Right hindlimb (tissue), 1 donor: ENCODE measurements around the gene XPNPEP3.
A peak's percentile ranks its signal among the peaks of the same experiment; 100 is the strongest.
"Not testable (repeated sequence)": the region's sequence is repeated elsewhere in the genome, so short reads cannot be mapped to it uniquely, and the experiment has no call there.

ENCODE experiments used
- DNase-seq: peaks from one replicate; pipeline ENCODE4 v3.0.0-alpha.2; 2018

The XPNPEP3 gene

GRCh38 chr22:40862013-40862412 is 5.1 kb downstream of the XPNPEP3 start, which contains the start of gene DNAJB7:
Gene DNAJB7, minus strand, starts transcription at chr22:40862113. Its CDS starts 119 bp downstream, at chr22:40861994.
- DNase-seq, result no peak

- no peak for DNase-seq
Measured at GRCh38 chr22:40862537-40862936, 5.6 kb downstream of the XPNPEP3 start.

- DNase-seq, result no peak
Measured at GRCh38 chr22:40867109-40867508, 10.2 kb downstream of the XPNPEP3 start.

GRCh38 chr22:40868379-40868778 is 11.4 kb downstream of the XPNPEP3 start:
- DNase-seq, result not testable (repeated sequence)

GRCh38 chr22:40874016-40874415 is 17.1 kb downstream of the XPNPEP3 start:
- no peak for DNase-seq

GRCh38 chr22:40875111-40875510 is 18.2 kb downstream of the XPNPEP3 start:
- DNase-seq, result no peak

GRCh38 chr22:40876907-40877306 is 20.0 kb downstream of the XPNPEP3 start:
- DNase-seq, result no peak

GRCh38 chr22:40877488-40877887 is 20.5 kb downstream of the XPNPEP3 start:
- no peak for DNase-seq

- DNase-seq, result no peak
Measured at GRCh38 chr22:40878922-40879321, 22.0 kb downstream of the XPNPEP3 start.

- no peak for DNase-seq
Measured at GRCh38 chr22:40889116-40889515, 32.2 kb downstream of the XPNPEP3 start.

- no peak for DNase-seq
Measured at GRCh38 chr22:40890881-40891280, 33.9 kb downstream of the XPNPEP3 start.

GRCh38 chr22:40894417-40894816 is 37.5 kb downstream of the XPNPEP3 start:
- DNase-seq, result no peak

- no peak for DNase-seq
Measured at GRCh38 chr22:40898850-40899357, 42.0 kb downstream of the XPNPEP3 start.

GRCh38 chr22:40904101-40904500 is 47.2 kb downstream of the XPNPEP3 start:
- DNase-seq, result no peak

- no peak for DNase-seq
Measured at GRCh38 chr22:40908895-40909294, 51.9 kb downstream of the XPNPEP3 start.

GRCh38 chr22:40911772-40912171 is 54.8 kb downstream of the XPNPEP3 start:
- no peak for DNase-seq

- DNase-seq, result not testable (repeated sequence)
Measured at GRCh38 chr22:40912987-40913386, 56.0 kb downstream of the XPNPEP3 start.

- DNase-seq, result no peak
Measured at GRCh38 chr22:40919446-40919845, 62.5 kb downstream of the XPNPEP3 start.

- DNase-seq, result no peak
Measured at GRCh38 chr22:40920526-40920925, 63.6 kb downstream of the XPNPEP3 start.

GRCh38 chr22:40922484-40923303 is 65.7 kb downstream of the XPNPEP3 start:
- no peak for DNase-seq

- DNase-seq, result no peak
Measured at GRCh38 chr22:40928657-40929056, 71.7 kb downstream of the XPNPEP3 start.

GRCh38 chr22:40932396-40932795 is 75.4 kb downstream of the XPNPEP3 start:
- no peak for DNase-seq

- DNase-seq, result no peak
Measured at GRCh38 chr22:40939202-40939601, 82.3 kb downstream of the XPNPEP3 start.

- DNase-seq, result peak; percentile 99
Measured at GRCh38 chr22:40950962-40951794, 94.2 kb downstream of the XPNPEP3 start, which contains the start of gene RBX1. Gene RBX1, plus strand, starts transcription at chr22:40951378. Its CDS starts 21 bp downstream, at chr22:40951399.
